KMS-11 (cell line): ENCODE data around the gene TAP1.

Source experiments
- H2AFZ ChIP-seq: fragments of 200-600 bp; sonication (generic); 2 replicates; pipeline ENCODE4 v1.6.1; 2016; ENCODE audit warnings: antibody characterized with exemption, mixed run types, low read depth
- H3K27ac ChIP-seq: fragments of 200-600 bp; sonication (generic); 2 replicates; pipeline ENCODE4 v1.6.1; 2016; ENCODE audit warnings: mild to moderate bottlenecking, mixed run types
- H3K27me3 ChIP-seq: fragments of 200-600 bp; sonication (generic); 2 replicates; pipeline ENCODE4 v1.6.1; 2017; ENCODE audit warnings: mild to moderate bottlenecking, low read depth, mixed run types, moderate library complexity; ENCODE audit not compliant: insufficient read depth
- H3K36me3 ChIP-seq: fragments of 200-600 bp; sonication (generic); 2 replicates; pipeline ENCODE4 v1.6.1; 2017; ENCODE audit warnings: mild to moderate bottlenecking, mixed run types; ENCODE audit not compliant: insufficient read depth
- H3K4me1 ChIP-seq: fragments of 200-600 bp; sonication (generic); 2 replicates; pipeline ENCODE4 v1.6.1; 2016; ENCODE audit warnings: mild to moderate bottlenecking, low read depth, mixed run types; ENCODE audit not compliant: poor library complexity, severe bottlenecking
- H3K4me2 ChIP-seq: fragments of 200-600 bp; sonication (generic); 2 replicates; pipeline ENCODE4 v1.7.0; 2016; ENCODE audit warnings: mild to moderate bottlenecking, mixed run types
- H3K4me3 ChIP-seq: fragments of 200-600 bp; sonication (generic); IDR thresholded peaks from 2 replicates; pipeline ENCODE4 v1.6.1; 2017; ENCODE audit warnings: low read depth, low read length, mixed read lengths; ENCODE audit not compliant: insufficient read depth
- H3K79me2 ChIP-seq: fragments of 200-600 bp; sonication (generic); 2 replicates; pipeline ENCODE4 v1.6.1; 2016; ENCODE audit warnings: low read depth, mixed run types; ENCODE audit not compliant: insufficient read depth
- H3K9ac ChIP-seq: fragments of 200-600 bp; sonication (generic); 2 replicates; pipeline ENCODE4 v1.6.1; 2016; ENCODE audit warnings: mild to moderate bottlenecking, mixed run types
- H4K20me1 ChIP-seq: fragments of 200-600 bp; sonication (generic); 2 replicates; pipeline ENCODE4 v1.6.1; 2016; ENCODE audit warnings: mild to moderate bottlenecking, mixed run types; ENCODE audit not compliant: insufficient read depth
- CTCF ChIP-seq: fragments of 200-600 bp; sonication (generic); conservative IDR thresholded peaks from 2 replicates; pipeline ENCODE4 v1.6.1; 2017; ENCODE audit warnings: low read depth, mild to moderate bottlenecking, antibody characterized with exemption, low read length, moderate library complexity, mixed read lengths

Gene TAP1

GRCh38 chr6:32830017-32830416, 23.5 kb downstream of the TAP1 start:
- H3K9ac ChIP-seq, result no peak overlapping the region
- TF ChIP-seq CTCF, result no peak
- no peaks in the 10 kb centered on the region for H3K4me1 ChIP-seq
- no peak overlapping the region for H3K27ac ChIP-seq
- no peak overlapping the region for H2AFZ ChIP-seq
- H3K4me2 ChIP-seq, result no peak overlapping the region
- no peak overlapping the region for H3K4me3 ChIP-seq
- no peaks in the 10 kb centered on the region for H4K20me1 ChIP-seq
- H3K36me3 ChIP-seq, result no peaks in the 10 kb centered on the region
- H3K27me3 ChIP-seq, result no peaks in the 10 kb centered on the region
- no peaks in the 10 kb centered on the region for H3K79me2 ChIP-seq

GRCh38 chr6:32829495-32829894, 24.0 kb downstream of the TAP1 start:
- no peak overlapping the region for H2AFZ ChIP-seq
- H3K4me3 ChIP-seq, result no peak overlapping the region
- no peaks in the 10 kb centered on the region for H3K36me3 ChIP-seq
- H4K20me1 ChIP-seq, result no peaks in the 10 kb centered on the region
- no peaks in the 10 kb centered on the region for H3K79me2 ChIP-seq
- no peak overlapping the region for H3K9ac ChIP-seq
- no peak for TF ChIP-seq CTCF
- H3K27ac ChIP-seq, result no peak overlapping the region
- H3K4me2 ChIP-seq, result no peak overlapping the region
- no peaks in the 10 kb centered on the region for H3K4me1 ChIP-seq
- H3K27me3 ChIP-seq, result no peaks in the 10 kb centered on the region

DNA sequence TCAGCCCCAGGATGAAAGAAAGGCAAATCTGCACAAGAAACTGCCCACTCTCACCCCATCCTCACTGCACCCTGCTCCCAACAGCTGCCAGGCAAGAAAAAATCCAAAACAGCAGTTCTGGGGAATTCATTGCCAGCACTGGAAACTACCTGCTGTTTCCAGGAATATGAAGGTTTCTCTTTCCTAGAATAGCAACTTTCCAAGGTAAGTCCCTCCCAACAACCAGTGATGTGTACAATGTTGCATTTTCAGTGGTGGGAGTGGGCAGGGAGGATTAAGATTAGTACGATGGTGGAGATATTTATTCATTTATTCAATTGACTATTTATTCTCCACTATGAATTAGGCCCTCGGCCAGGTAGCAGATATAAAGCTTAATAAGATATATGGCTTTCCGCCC, 26.5 kb downstream of the TAP1 start:
- Histone ChIP-seq H3K4me2 (no peak overlapping the region), H3K27me3 (no peaks in the 10 kb centered on the region), H3K4me1 (no peaks in the 10 kb centered on the region), H4K20me1 (no peaks in the 10 kb centered on the region), H3K27ac (no peak overlapping the region), H3K79me2 (no peaks in the 10 kb centered on the region), H2AFZ (no peak overlapping the region), H3K36me3 (no peaks in the 10 kb centered on the region), H3K9ac (no peak overlapping the region), H3K4me3 (no peak overlapping the region)
- no peak for TF ChIP-seq CTCF

DNA sequence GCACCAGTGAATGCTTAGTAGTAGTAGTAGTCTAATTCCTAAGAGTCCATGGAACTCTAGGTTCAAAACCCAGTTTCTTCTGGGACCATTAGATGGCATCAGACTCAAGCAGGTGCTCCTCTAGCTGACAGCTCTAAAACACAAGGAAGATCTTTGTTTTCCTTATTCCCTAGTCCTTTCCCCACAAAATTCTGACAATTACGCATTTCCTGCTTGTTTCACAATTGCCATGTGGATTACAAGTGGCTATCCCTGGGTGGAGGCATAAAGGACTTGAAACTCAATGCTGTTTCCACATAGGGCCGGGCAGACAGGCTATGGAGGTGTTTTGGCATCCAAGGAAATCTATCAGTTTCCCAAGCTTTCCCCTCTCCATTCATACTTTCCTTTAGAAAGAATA, 27.5 kb downstream of the TAP1 start:
- H3K4me3 ChIP-seq, result no peak overlapping the region
- TF ChIP-seq CTCF, result 0 out of 2 replicates have a peak, but pooled peaks have one; percentile 10
- H3K9ac ChIP-seq, result no peak overlapping the region
- H2AFZ ChIP-seq, result no peak overlapping the region
- no peaks in the 10 kb centered on the region for H3K4me1 ChIP-seq
- H3K79me2 ChIP-seq, result no peaks in the 10 kb centered on the region
- no peaks in the 10 kb centered on the region for H4K20me1 ChIP-seq
- no peak overlapping the region for H3K27ac ChIP-seq
- no peaks in the 10 kb centered on the region for H3K36me3 ChIP-seq
- no peak overlapping the region for H3K4me2 ChIP-seq
- no peaks in the 10 kb centered on the region for H3K27me3 ChIP-seq

DNA sequence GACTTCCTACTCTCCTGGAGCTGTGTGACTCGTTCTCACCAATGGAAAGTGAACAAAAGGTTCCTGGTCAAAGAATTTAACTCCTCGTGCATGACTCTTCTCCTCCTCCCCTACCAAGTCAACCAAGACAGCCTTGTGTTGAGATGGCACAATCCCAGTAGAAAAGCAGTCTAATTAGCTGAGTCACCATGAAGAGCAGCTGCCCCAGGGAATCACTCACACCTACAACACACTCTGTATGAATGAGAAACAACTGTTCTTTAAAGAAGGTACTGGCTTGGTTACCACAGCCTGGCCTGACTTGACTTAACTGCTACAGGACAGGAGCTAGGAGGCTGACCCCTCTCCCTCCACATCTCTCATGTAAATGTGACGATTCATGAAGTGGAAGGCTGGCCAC, 33.8 kb downstream of the TAP1 start:
- Histone ChIP-seq H3K27ac (no peak overlapping the region), H4K20me1 (no peaks in the 10 kb centered on the region), H3K4me2 (no peak overlapping the region)

More for the DNA sequence above, 33.8 kb downstream of the TAP1 start:
- Histone ChIP-seq H3K36me3 (no peaks in the 10 kb centered on the region), H3K27me3 (no peaks in the 10 kb centered on the region), H3K79me2 (no peaks in the 10 kb centered on the region), H2AFZ (no peak overlapping the region), H3K9ac (no peak overlapping the region), H3K4me3 (no peak overlapping the region), H3K4me1 (no peaks in the 10 kb centered on the region)
- TF ChIP-seq CTCF, result no peak
